GM12865 (cell line): Measurements from ENCODE around the gene SLC37A4.
"Not testable (repeated sequence)": the region's sequence is repeated elsewhere in the genome, so short reads cannot be mapped to it uniquely, and the experiment has no call there.

Source experiments
- DNase-seq: peaks from one replicate; pipeline ENCODE4 v3.0.0; 2010; ENCODE audit warnings: low read depth
- H3K4me3 ChIP-seq: 2 replicates; pipeline ENCODE4 v1.5.1; 2011; ENCODE audit warnings: mild to moderate bottlenecking, low read depth, low read length, control low read depth
- CTCF ChIP-seq: IDR thresholded peaks from 2 replicates; pipeline ENCODE4 v1.5.1; 2011; ENCODE audit warnings: low read length, control low read depth, low read depth, inconsistent platforms; ENCODE audit not compliant: insufficient read depth; ENCODE audit errors: missing control alignments

The SLC37A4 gene

GRCh38 chr11:118988280-118988679 lies 42.4 kb downstream of the SLC37A4 start:
- DNase-seq, result no peak
- H3K4me3 ChIP-seq, result no peak overlapping the region
- no peak for TF ChIP-seq CTCF

- no peak for DNase-seq
- H3K4me3 ChIP-seq, result no peak overlapping the region
- TF ChIP-seq CTCF, result no peak
Measured at GRCh38 chr11:118984825-118985224, 45.9 kb downstream of the SLC37A4 start.

- not testable (repeated sequence) for DNase-seq, H3K4me3 ChIP-seq
Measured at GRCh38 chr11:118984337-118984736, 46.3 kb downstream of the SLC37A4 start.

- no peak overlapping the region for H3K4me3 ChIP-seq
- DNase-seq, result no peak
Measured at GRCh38 chr11:118980191-118980881, 50.3 kb downstream of the SLC37A4 start.

GRCh38 chr11:118979434-118979833 lies 51.2 kb downstream of the SLC37A4 start:
- no peak for DNase-seq
- no peak overlapping the region for H3K4me3 ChIP-seq
- TF ChIP-seq CTCF, result no peak

More at GRCh38 chr11:118980191-118980881, 50.3 kb downstream of the SLC37A4 start:
- no peak for TF ChIP-seq CTCF

GRCh38 chr11:118975771-118976709 lies 54.6 kb downstream of the SLC37A4 start:
- H3K4me3 ChIP-seq, result no peak overlapping the region
- no peak for DNase-seq
- TF ChIP-seq CTCF, result no peak
